ENCODE results near the gene MLLT1.

DNA sequence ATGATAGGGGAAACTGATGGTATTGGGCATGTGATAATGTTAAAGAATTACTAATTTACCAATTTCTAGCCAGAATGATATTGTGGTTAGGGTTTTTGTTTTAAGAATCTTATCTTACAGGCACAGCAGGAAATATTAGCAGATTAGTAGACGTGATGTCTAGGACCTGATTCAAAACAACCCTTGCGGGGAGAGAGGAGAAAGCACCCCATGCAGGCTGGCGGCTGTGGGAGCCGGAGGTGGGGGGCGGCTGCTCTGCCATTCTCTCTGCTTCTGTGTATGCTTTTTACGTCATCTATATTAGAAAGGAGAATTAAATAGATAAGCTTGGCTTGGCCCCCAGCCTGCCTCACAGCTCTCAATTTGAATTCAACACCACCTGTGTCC is 41.5 kb downstream of the MLLT1 start:
- TF ChIP-seq POLR2AphosphoS5 (IDR thresholded peaks at IDR 0.05; ENCODE audit: low read depth, low read length) (no peak), RAD21 (IDR thresholded peaks at IDR 0.05; ENCODE audit: low read depth) (no peak), SRF (IDR thresholded peaks at IDR 0.05; ENCODE audit: low read depth) (no peak), POLR2A (IDR thresholded peaks at IDR 0.05; ENCODE audit: borderline replicate concordance, extremely low read depth, insufficient read depth, insufficient read length) (no peak), ZNF274 (IDR thresholded peaks at IDR 0.05; ENCODE audit: low read depth, low read length) (no peak), CTCF (IDR thresholded peaks at IDR 0.05 in 2 of 3, conservative IDR thresholded peaks at IDR 0.05 in 1 of 3; ENCODE audit: borderline replicate concordance in 1 of 3, insufficient read depth in 1 of 3, low read depth in 2 of 3, low read length in 2 of 3) (no peak), EZH2 (IDR thresholded peaks at IDR 0.05) (no peak), SP1 (IDR thresholded peaks at IDR 0.05; ENCODE audit: low read depth) (no peak)
